NCI-H748 treated with DMSO at 0.1 percent for 48 hours (cell line): ENCODE data around the gene HSP90B1.

Experiments used
- DNase-seq: peaks from one replicate; lab custom pipeline; 2025; lab: John Stamatoyannopoulos, UW

The HSP90B1 gene

DNA sequence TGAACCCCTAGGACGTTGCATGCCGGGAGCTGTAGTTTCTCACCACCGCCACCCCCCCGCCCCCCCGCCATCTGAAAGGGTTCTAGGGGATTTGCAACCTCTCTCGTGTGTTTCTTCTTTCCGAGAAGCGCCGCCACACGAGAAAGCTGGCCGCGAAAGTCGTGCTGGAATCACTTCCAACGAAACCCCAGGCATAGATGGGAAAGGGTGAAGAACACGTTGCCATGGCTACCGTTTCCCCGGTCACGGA is 501 bp upstream of the HSP90B1 start:
- DNase-seq = no peak

DNA sequence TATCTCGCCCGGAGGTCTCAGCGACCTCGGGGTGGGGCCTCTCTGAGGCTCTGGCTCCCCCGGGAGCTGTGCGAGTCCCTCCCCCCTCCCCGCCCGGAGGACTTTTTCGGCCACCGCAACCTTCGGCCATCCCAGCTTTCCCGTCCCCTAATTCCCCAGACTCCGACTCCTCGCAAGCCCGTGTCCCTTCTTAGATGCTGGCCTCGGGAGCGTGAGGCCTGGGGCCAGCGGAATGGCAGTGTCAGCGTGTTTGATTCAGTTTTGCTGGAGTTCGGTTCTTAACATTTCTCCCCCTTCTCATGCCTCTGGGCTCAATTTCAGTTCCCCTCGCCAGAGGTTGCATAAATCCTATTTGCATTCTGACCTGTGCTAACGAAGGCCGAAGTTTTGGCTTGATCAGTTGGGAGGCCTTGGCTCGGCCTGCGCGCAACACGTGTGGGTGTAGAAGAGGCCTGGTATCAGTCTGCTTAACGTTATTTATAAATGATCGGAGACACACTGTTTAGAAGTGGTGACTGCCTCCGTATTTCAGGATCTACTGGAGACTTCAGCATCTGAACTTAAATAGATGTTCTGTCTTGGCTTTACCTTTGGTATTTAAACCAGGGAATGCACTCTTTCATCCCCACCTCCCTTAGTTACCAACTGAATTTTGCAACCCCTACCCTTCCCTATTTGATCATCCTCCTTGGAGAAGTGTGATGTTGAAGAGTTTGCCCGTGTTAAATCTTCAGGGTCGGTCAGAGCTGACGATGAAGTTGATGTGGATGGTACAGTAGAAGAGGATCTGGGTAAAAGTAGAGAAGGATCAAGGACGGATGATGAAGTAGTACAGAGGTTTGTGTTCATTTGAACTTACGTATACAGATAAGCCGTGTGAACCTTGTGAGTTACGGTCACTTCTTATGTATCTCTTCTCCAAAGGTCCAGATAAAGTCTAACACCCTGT is 851 bp downstream of the HSP90B1 start:
- no peak for DNase-seq

DNA sequence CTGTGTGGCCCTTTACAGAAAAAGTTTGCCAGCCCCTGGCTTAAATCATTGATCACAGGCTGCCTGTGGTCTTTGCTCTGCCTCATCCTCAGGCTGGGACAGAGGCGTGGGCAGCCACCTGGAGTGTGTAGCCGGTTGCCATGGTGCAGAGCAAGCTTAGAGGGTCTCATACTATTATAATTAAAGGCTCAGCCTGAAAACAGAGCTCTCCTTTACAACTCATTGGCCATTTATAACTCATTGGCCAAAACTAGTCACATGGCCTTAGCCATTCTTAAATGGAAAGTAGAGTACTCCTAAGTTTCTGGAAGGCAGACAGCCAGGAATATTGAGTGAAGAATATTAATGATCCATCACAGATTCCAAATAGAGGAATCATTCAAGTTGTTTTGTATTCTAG is 3.0 kb downstream of the HSP90B1 start:
- DNase-seq = no peak

DNA sequence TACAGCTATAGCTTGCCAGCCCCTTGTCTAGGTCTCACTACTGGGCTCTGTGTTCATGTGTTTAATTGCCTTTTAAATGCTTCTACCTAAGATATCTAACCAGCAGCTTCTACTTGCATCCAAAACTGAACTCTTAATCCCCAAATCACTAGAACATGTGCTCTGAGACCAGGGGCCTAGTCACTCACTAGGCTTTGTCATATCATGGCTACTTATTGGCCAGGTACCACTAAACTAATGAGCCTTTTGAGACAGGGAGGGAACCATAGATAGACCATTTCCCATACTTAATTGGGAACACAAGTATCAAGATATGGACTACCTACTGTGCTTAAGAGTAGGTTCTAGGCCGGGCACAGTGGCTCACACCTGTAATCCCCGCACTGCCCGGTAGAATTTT is 6.5 kb downstream of the HSP90B1 start:
- DNase-seq = no peak

DNA sequence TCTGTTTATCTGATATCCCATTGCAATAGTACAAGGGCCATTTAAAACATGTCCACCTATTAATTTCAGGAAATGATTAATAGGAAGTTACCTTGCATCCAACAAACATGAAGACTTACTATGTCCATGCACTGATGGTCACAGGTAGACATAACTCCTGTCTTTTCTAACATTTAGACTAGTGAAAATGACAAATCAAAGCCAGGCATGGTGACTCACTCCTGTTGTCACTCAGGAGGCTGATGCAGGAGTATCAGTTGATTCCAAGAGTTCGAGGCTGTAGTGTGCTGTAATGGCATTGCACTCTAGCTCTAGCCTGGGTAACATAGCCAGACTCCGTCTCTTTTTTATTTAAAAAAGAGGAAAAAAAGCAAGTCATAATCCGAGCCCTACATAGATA is 14.8 kb downstream of the HSP90B1 start:
- DNase-seq = no peak

DNA sequence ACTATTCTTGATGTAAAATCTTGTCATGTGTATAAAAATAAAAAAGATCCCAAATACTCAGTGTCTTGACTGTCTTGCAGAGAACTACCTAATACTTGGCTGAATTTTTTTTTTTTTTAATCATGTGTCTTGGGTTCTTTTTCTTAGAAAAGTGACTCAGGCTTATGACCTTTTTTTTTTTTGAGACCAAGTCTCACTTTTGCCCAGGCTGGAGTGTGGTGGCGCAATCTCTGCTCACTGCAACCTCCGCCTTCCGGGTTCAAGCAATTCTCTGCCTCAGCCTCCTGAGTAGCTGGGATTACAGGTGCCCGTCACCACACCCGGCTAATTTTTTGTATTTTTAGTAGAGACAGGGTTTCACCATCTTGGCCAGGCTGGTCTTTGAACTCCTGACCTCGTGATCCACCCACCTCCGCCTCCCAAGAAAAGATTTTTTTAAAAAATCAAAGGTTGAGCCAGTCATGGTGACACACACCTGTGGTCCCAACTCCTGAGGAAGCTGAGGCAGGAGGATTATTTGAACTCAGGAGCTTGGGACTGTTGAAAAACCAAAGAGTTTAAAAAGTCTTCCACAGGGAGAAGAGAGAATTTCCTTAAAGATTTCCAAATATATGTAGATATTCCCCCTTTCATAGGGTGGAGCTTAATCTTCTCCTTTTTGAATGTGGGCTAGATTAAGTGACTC is 17.8 kb downstream of the HSP90B1 start:
- DNase-seq = no peak

- no peak for DNase-seq
Measured at GRCh38 chr12:103948746-103949406, 18.7 kb downstream of the HSP90B1 start.

DNA sequence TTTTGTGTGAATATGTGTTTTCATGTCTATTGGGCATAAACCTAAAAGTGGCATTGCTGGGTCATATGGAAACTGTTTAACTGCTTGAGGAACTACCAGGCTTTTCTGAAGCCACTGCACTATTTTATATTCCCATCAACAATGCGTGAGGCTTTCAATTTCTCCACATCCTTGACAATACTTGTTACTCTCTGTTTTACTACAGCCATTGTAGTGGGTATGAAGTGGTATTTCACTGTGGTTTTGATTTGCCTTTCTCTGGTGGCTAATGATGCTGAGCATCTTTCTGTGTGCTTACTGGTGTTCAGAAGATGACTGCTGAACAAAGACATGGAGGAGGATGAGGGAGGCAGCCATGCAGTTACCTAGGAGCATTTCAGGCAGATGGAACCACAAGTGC is 22.3 kb downstream of the HSP90B1 start:
- no peak for DNase-seq

DNA sequence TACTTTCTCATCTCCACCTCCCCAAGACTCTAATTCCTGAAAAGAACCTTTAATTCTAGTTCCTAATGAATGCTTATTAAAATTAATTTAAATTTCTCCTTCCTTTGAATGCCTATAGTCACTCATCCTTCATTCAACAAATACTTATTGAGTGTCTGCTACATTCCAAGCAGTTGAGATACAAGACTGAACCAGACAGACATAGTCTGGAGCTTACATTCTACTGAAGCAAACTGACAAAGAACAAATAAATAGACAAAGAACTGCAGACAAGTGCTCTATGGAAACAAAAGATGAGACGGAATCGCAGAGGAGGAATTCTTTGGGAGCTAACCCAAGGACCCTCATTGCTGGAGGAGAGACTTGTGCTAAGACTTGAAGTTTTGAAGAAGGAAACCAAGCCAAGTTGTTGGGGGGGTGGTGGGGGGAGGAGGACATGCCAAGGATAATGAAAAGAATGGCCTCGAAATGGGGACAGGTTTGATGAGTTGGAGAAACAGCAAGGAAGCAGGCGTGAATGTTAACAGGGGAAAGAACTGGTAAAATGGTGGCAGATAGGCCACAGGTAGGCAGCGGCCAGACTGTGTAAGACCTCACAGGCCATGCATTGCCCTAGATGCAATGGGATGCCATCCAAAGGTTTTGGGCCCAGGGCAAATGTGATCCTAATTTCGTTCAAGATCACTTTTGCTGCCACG is 25.8 kb downstream of the HSP90B1 start:
- DNase-seq = no peak

- DNase-seq = no peak
Measured at GRCh38 chr12:103956509-103957027, 26.4 kb downstream of the HSP90B1 start.

DNA sequence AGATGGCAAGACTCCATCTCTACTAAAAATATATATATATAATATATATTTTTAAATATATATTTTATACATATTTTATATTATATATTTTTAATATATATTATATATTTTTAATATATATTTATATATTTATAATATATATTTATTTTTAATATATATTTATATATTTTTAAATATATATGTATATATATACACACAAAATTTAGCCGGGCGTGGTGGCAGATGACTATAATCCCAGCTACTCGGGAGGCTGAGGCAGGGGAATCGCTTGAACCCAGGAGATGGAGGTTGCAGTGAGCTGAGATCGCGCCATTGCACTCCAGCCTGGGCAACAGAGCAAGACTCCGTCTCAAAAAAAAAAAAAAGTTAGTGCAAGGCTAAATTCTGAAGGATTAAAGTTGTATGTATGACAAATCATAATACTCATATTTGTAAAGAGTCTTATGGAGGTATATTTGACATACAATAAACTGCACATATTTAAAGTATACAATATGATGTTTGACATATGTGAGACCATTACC is 27.7 kb downstream of the HSP90B1 start:
- DNase-seq = no peak

- no peak for DNase-seq
Measured at GRCh38 chr12:103958621-103959020, 28.4 kb downstream of the HSP90B1 start.

DNA sequence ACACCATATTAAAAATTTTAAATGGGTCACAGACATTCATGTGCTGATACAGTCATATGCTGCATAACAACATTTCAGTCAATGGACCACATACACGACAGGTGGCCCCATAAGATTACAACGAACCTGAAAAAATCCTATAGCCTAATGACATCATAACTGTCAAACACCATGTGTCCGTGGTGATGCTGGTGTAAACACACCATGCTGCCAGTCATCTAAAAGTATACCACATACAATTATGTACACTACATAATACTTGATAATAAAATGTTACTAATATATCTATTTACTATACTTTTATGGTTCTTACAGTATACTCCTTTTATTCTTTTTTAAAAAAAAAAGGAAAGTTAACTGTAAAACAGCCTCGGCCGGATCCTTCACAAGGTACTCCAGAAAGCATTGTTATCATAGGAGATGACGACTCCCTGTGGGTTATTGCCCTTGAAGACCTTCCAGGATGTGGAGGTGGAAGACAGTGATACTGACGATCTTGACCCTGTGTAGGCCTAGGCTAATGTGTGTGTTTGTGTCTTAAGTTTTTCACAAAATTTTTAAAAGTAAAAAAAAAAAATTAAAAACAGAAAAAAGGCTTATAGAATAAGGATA is 30.5 kb downstream of the HSP90B1 start:
- DNase-seq = no peak

- no peak for DNase-seq
Measured at GRCh38 chr12:103962493-103962892, 32.3 kb downstream of the HSP90B1 start.

GRCh38 chr12:103964805-103965204 is 34.6 kb downstream of the HSP90B1 start:
- no peak for DNase-seq

DNA sequence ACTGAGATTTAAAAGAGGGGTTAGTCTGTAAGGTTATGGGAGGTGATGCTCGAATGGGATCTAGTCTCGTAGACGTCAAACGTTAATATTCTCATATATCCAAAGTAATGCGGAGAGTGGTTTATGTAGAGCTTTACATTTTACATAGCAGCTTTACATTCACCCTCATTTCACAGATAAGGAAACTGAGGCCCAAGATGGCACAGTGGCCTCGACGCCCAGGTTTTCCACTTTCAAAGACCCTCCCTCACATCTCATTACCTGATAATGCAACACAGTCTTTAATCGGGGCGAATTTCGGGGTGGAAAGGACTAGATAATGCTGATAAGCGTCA is 35.0 kb downstream of the HSP90B1 start:
- DNase-seq = no peak

DNA sequence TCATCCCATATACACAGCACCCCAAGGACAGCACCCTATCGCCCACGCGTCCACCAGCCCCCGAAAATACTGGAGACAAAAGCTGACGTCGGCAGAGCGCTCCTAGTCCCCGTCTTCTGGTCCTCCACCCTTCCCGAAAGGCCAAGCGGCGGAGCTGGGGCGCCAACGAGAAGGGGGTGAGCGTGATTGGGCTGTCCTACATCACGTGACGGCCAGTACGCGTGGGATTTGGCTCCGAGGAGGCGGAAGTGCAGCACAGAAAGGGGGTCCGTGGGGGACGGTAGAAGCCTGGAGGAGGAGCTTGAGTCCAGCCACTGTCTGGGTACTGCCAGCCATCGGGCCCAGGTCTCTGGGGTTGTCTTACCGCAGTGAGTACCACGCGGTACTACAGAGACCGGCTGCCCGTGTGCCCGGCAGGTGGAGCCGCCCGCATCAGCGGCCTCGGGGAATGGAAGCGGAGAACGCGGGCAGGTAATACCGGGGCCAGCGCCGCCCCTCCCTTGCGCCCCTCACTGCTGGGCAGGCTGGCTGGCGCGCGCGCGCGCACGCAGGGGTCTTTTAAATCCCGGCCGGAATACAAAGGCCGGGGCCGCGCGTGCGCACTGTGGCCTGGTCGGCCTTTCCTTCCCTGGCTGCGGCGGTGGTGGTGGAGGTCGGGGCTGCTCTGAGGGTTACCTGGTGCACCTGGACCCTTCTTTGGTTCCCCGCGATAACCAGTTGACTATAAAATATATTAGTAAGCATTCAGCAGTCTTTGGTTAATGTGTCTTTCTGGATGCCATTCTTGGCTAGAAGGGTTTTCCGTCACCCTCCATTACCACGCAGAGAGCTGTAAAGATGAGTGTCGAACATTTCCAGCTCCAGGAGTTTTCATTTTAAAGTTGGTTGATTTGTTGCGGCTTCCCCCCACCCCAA is 35.6 kb downstream of the HSP90B1 start, which contains the start of gene TDG:
TSS of gene TDG (plus strand) at position 283 of the 915 bp plus-strand sequence. CDS start at position 449, 166 bp downstream.
- peak; percentile 96 for DNase-seq

- no peak for DNase-seq
Measured at GRCh38 chr12:103966736-103967135, 36.5 kb downstream of the HSP90B1 start.

- DNase-seq = no peak
Measured at GRCh38 chr12:103969391-103969790, 39.2 kb downstream of the HSP90B1 start.

DNA sequence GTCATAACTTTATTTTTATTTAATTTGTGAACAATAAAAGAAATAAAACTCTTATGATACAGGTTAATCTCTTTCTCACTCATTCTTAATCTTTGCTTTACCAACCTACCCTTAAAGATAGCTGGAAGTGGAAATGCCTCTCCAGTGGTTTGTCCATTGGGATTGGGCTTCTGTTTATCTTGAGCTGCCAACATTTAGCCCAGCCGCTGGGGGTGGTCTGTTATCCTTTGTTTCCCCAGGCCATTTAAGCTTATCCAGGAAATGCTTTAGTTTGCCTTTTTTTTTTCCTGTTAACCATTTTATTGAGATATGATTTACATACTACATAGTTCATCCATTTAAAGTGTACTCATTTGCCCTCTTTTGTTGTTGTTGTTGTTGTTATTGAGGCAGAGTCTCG is 43.7 kb downstream of the HSP90B1 start:
- DNase-seq = no peak
